Endothelial cell (in vitro differentiated cells): Measurements from ENCODE around the gene HSP90AA1. TPM values are rescaled to one million over a fixed set of nuclear protein-coding genes. Genes with fewer than 3 reads are reported as not detected.

ENCODE experiments used
- DNase-seq: peaks from one replicate; pipeline ENCODE4 v3.0.0; 2021; ENCODE audit warnings: low spot score
- H3K27ac Mint-ChIP-seq: one replicate; pipeline ENCODE4 v1.8.0; 2021; ENCODE audit warnings: mixed read lengths, inconsistent platforms; ENCODE audit not compliant: unreplicated experiment
- H3K27me3 Mint-ChIP-seq: one replicate; pipeline ENCODE4 v1.8.0; 2021; ENCODE audit warnings: mild to moderate bottlenecking, moderate library complexity, mixed read lengths, inconsistent platforms; ENCODE audit not compliant: unreplicated experiment
- H3K36me3 Mint-ChIP-seq: one replicate; pipeline ENCODE4 v1.8.0; 2021; ENCODE audit warnings: mild to moderate bottlenecking, low read depth, mixed read lengths, inconsistent platforms; ENCODE audit not compliant: unreplicated experiment
- H3K4me1 Mint-ChIP-seq: one replicate; pipeline ENCODE4 v1.8.0; 2021; ENCODE audit warnings: mild to moderate bottlenecking, mixed read lengths, inconsistent platforms; ENCODE audit not compliant: unreplicated experiment
- H3K4me3 Mint-ChIP-seq: one replicate; pipeline ENCODE4 v1.8.0; 2021; ENCODE audit warnings: mild to moderate bottlenecking, mixed read lengths, inconsistent platforms; ENCODE audit not compliant: unreplicated experiment
- H3K9me3 Mint-ChIP-seq: one replicate; pipeline ENCODE4 v1.8.0; 2021; ENCODE audit warnings: mixed read lengths, inconsistent platforms; ENCODE audit not compliant: unreplicated experiment
- total RNA-seq: library from RNA; stranded (reverse); fragmentation: NEBNext Ultra II Directional; extraction: Animal tissue kit (Norgen Biotek cat#: 25700); gene quantifications from one replicate; pipeline ENCODE4 v1.2.1, GENCODE V29; 2021; ENCODE audit not compliant: unreplicated experiment
- TF ChIP-seq, protein P1 (sequence below): fragments of 200-600 bp; sonication (generic); IDR thresholded peaks from one replicate; pipeline ENCODE4 v1.5.0; 2021; ENCODE audit warnings: antibody characterized with exemption; ENCODE audit not compliant: unreplicated experiment

HSP90AA1 gene
- total RNA-seq, 1 donor from 2014 or later = 246 TPM

DNA sequence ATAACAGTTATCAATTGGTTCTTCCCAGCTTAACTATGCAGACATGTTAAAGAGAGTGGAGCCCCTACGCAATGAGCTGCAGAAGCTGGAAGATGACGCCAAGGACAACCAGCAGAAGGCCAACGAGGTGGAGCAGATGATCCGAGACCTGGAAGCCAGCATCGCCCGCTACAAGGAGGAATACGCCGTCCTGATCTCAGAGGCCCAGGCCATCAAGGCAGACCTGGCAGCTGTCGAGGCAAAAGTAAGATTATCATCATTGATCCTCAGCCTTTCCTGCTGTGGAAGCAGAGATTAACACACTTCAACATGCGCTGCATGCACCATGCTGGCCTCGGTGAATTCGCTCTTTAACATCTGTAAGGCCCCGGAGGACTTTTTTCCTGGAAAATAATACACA is 53.6 kb downstream of the HSP90AA1 start:
- no peak overlapping the region for H3K27ac Mint-ChIP-seq
- no peaks in the 10 kb centered on the region for H3K4me1 Mint-ChIP-seq
- TF ChIP-seq, protein P1, sequence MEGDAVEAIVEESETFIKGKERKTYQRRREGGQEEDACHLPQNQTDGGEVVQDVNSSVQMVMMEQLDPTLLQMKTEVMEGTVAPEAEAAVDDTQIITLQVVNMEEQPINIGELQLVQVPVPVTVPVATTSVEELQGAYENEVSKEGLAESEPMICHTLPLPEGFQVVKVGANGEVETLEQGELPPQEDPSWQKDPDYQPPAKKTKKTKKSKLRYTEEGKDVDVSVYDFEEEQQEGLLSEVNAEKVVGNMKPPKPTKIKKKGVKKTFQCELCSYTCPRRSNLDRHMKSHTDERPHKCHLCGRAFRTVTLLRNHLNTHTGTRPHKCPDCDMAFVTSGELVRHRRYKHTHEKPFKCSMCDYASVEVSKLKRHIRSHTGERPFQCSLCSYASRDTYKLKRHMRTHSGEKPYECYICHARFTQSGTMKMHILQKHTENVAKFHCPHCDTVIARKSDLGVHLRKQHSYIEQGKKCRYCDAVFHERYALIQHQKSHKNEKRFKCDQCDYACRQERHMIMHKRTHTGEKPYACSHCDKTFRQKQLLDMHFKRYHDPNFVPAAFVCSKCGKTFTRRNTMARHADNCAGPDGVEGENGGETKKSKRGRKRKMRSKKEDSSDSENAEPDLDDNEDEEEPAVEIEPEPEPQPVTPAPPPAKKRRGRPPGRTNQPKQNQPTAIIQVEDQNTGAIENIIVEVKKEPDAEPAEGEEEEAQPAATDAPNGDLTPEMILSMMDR = no peak
- H3K9me3 Mint-ChIP-seq = no peaks in the 10 kb centered on the region
- peaks cover 58% of the 10 kb centered on the region for H3K36me3 Mint-ChIP-seq
- H3K4me3 Mint-ChIP-seq = peak overlapping the region; percentile 25
- no peak for DNase-seq
- peaks cover 8% of the 10 kb centered on the region for H3K27me3 Mint-ChIP-seq

Other genes with a start within 250 kb of the HSP90AA1 start
- 662 TPM for gene DYNC1H1, start 122.5 kb downstream of the HSP90AA1 start, total RNA-seq
- 28.5 TPM for gene WDR20, start 52.9 kb upstream of the HSP90AA1 start, total RNA-seq
- 5.8 TPM for gene MOK, start 218.1 kb upstream of the HSP90AA1 start, total RNA-seq
- gene ZNF839, start 232.7 kb upstream of the HSP90AA1 start, total RNA-seq = 18.5 TPM